Small intestine (tissue), 7 donors: Measurements from ENCODE around the gene CDH22. TPM values are rescaled to one million over a fixed set of nuclear protein-coding genes. Genes with fewer than 3 reads are reported as not detected.
A peak's percentile ranks its signal among the peaks of the same experiment; 100 is the strongest.

Experiments used
- DNase-seq, 2 donors: peaks; one replicate each; pipeline versions ENCODE4 v3.0.0 to v3.0.0-alpha.2; 2013
- FAIRE-seq: peaks from 2 replicates; lab custom pipeline; 2012; peaks lifted over from hg19 to GRCh38; lab: Jason Lieb, UNC
- H3K27ac ChIP-seq, 3 donors: one replicate each; pipeline ENCODE4 v1.5.1; 2013; ENCODE audit warnings: low read length in 2 of 3, mild to moderate bottlenecking in 2 of 3, control low read depth in 1 of 3, inconsistent platforms in 1 of 3, low read depth in 1 of 3, moderate library complexity in 1 of 3
- H3K27me3 ChIP-seq, 3 donors: one replicate each; pipeline ENCODE4 v1.6.1; 2013; ENCODE audit warnings: low read length in 3 of 3, inconsistent platforms in 1 of 3; ENCODE audit not compliant: control insufficient read depth in 3 of 3, insufficient read depth in 3 of 3
- H3K36me3 ChIP-seq, 3 donors: one replicate each; pipeline ENCODE4 v1.6.1; 2013; ENCODE audit warnings: low read length in 3 of 3, inconsistent platforms in 1 of 3, low read depth in 1 of 3, mild to moderate bottlenecking in 1 of 3, moderate library complexity in 1 of 3; ENCODE audit not compliant: control insufficient read depth in 3 of 3, insufficient read depth in 2 of 3
- H3K4me1 ChIP-seq, 3 donors: one replicate each; pipeline ENCODE4 v1.6.1; 2013; ENCODE audit warnings: low read length in 2 of 3, inconsistent platforms in 1 of 3, low read depth in 1 of 3, mild to moderate bottlenecking in 1 of 3, moderate library complexity in 1 of 3; ENCODE audit not compliant: control insufficient read depth in 3 of 3, insufficient read depth in 2 of 3
- H3K4me3 ChIP-seq, 3 donors: one replicate each; pipeline ENCODE4 v1.5.1; 2013; ENCODE audit warnings: low read length in 3 of 3, control low read depth in 1 of 3, inconsistent platforms in 1 of 3, low read depth in 1 of 3, mild to moderate bottlenecking in 1 of 3, moderate library complexity in 1 of 3
- H3K9me3 ChIP-seq, 2 donors: one replicate each; pipeline ENCODE4 v1.6.1; 2013; ENCODE audit warnings: low read depth in 1 of 2, low read length in 1 of 2; ENCODE audit not compliant: control insufficient read depth in 2 of 2, insufficient read depth in 1 of 2
- WGBS, 3 donors: extraction: QIAGEN DNeasy Blood & Tissue Kit; methylation state at CpG; one replicate each; pipeline ENCODE4 v1.1.7; 2013; 5-methylcytosine and 5-hydroxymethylcytosine counted together
- polyA plus RNA-seq, 4 donors: library from polyadenylated mRNA; stranded (reverse) in 3 of 4; unstranded in 1 of 4; fragments of 200-250 nt in 3 of 4; fragments of 120-200 nt in 1 of 4; gene quantifications; one replicate each; pipeline versions ENCODE4 v1.2.1 to v1.2.3, GENCODE V29; 2013
- donor health status: healthy with polysubstance abuse.
- donor health status: control.
- donor health status: control.
- donor health status: Bipolar disorder and iron deficiency.
- donor health status: healthy.

The CDH22 gene
- polyA plus RNA-seq, 4 donors: 0.03 to 0.84 TPM; not detected in 2

DNA sequence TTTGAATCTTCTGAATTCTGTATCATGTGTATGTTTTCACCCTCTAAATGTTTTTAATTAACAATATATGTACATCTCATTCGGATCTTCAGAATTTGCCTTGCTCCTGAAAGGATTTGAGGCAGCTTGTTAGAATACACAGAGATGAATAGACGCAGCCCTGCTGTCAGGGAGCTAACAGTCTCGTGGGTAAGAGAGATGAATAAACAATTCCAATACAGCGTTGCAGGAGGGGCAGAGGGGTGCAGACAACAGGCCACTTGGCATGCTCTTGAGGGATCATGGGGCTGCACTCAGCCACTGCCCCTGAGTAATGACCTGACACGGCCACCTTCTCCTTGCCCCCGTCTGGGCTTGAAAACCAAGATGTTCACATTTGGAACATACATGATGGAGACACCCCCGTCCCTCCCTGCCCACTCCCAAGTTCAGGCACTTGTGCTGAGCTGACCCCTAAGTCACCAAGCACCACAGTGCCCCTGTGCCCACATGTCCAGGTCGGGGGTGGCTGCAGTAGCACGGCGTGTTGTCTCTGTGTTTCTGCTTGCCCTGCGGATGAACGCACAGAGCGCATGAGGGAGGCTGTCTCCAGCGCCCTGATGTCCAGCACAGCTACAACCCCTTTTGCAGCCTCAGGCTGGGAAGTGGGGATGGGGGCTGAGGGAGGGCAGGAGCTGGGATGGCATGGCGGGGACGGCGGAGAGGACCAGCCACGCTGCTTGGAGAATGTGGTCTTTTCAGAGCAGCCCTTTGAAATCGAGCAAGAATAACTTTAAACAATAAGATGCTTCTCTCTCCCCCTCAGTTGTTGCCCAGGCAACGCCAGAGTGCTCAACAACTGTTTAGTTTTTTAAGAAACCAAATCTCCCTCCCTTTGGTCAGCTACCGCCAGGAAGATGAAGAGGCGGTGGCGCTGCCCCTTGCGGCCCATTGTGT is 33.0 kb upstream of the CDH22 start:
- no peak overlapping the region for H3K27ac ChIP-seq
- H3K4me3 ChIP-seq: no peak overlapping the region
- FAIRE-seq (no peak), DNase-seq (no peak)
- peaks cover 0 to 5% (median 0%) of the 10 kb centered on the region in 3 donors for H3K36me3 ChIP-seq
- no peaks in the 10 kb centered on the region for H3K9me3 ChIP-seq
- no peaks in the 10 kb centered on the region for H3K4me1 ChIP-seq
- peaks cover 0 to 36% (median 29%) of the 10 kb centered on the region in 3 donors for H3K27me3 ChIP-seq
- WGBS, 3 donors: 48 to 64% (median 58%) methylated on average over 24 of the region's 24 CpGs

GRCh38 chr20:46339037-46339436 is 30.7 kb upstream of the CDH22 start:
- Histone ChIP-seq H3K27ac (no peak overlapping the region), H3K9me3 (no peaks in the 10 kb centered on the region), H3K36me3 (no peaks in the 10 kb centered on the region), H3K27me3 (peaks cover 0 to 45% (median 31%) of the 10 kb centered on the region in 3 donors), H3K4me3 (no peak overlapping the region), H3K4me1 (no peaks in the 10 kb centered on the region)
- DNase-seq (no peak), FAIRE-seq (no peak)
- 74 to 84% (median 80%) methylated on average over 7 of the region's 7 CpGs for WGBS, 3 donors

DNA sequence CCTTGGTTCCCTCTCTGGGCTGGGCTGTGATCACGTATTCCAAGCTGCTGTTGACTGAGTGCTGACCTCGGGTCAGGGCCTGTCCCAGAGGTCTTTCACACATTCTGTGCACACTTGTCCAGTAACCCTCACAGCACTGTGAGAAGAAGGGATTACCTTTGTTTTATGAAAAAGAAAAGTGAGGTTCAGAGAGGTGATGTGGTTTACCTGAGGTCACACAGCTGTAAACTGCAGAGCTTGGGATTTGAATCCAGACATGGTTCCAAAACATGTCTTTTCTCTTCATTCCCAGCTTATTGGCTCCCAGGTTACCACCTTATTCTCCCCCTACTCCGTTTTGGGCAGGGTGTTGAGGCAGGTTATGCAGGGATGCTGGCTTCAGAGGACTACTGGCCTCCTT is 28.4 kb upstream of the CDH22 start:
- Histone ChIP-seq H3K36me3 (no peaks in the 10 kb centered on the region), H3K27ac (no peak overlapping the region), H3K4me1 (no peaks in the 10 kb centered on the region), H3K4me3 (no peak overlapping the region), H3K9me3 (no peaks in the 10 kb centered on the region), H3K27me3 (peaks cover 0 to 27% (median 26%) of the 10 kb centered on the region in 3 donors)
- WGBS, 3 donors: 26 to 53% (median 38%) methylated on average over 3 of the region's 3 CpGs
- DNase-seq (no peak), FAIRE-seq (no peak)

GRCh38 chr20:46334303-46334904 is 26.1 kb upstream of the CDH22 start:
- FAIRE-seq (no peak), DNase-seq (no peak)
- peaks cover 0 to 19% (median 17%) of the 10 kb centered on the region in 3 donors for H3K27me3 ChIP-seq
- 41 to 64% (median 51%) methylated on average over 9 of the region's 9 CpGs for WGBS, 3 donors
- H3K4me1 ChIP-seq: no peaks in the 10 kb centered on the region
- H3K4me3 ChIP-seq: no peak overlapping the region
- H3K27ac ChIP-seq: no peak overlapping the region
- no peaks in the 10 kb centered on the region for H3K9me3 ChIP-seq
- H3K36me3 ChIP-seq: no peaks in the 10 kb centered on the region

DNA sequence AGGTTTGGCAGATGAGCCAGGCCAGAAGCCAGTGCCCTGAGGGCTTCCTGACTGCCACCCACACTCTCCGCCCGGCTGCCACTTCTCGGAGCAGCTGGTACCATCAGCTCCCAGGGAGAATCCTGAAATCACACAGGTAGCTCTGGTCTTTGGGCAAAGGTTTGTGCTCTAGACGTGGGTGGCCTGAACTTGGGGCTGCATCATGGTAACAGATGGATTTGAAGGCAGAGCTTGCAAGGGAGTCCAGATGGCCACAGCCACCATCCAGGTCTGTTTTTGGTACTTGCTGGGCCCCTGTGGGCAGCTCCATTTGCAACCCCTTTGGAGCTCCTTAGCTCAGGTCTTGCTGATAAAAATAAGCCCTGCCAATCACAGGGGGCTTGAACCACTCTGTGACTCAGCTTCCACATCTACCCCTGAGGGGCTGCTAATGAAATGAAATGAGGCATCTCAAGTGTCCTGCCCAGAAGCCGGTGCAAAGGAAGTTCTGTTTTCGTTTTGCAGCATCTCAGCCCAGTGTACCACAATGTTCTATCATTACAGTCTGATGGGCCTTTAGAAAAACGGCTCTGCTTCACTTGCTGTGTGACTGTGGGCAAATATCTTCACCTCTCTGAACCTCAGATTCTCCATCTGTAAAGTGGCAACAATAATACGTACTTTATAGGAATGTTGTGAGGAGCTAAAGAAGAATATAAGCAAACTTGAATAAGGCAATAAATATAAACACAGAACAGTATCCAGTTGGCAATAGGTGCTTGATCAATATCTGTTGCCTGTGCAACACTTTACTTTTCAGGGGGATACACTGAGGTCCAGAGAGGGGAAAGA is 25.1 kb upstream of the CDH22 start:
- H3K27ac ChIP-seq: no peak overlapping the region
- 62 to 77% (median 64%) methylated on average over 8 of the region's 8 CpGs for WGBS, 3 donors
- FAIRE-seq (no peak), DNase-seq (no peak)
- H3K9me3 ChIP-seq: no peaks in the 10 kb centered on the region
- H3K4me3 ChIP-seq: no peak overlapping the region
- peaks cover 0 to 19% (median 17%) of the 10 kb centered on the region in 3 donors for H3K27me3 ChIP-seq
- H3K36me3 ChIP-seq: no peaks in the 10 kb centered on the region
- H3K4me1 ChIP-seq: no peaks in the 10 kb centered on the region

- FAIRE-seq: no peak
- H3K36me3 ChIP-seq: no peaks in the 10 kb centered on the region
- peaks cover 0 to 19% (median 16%) of the 10 kb centered on the region in 3 donors for H3K27me3 ChIP-seq
- no peak for DNase-seq
- 59 to 68% (median 68%) methylated on average over 12 of the region's 12 CpGs for WGBS, 3 donors
- H3K4me3 ChIP-seq: no peak overlapping the region
- no peaks in the 10 kb centered on the region for H3K9me3 ChIP-seq
- no peak overlapping the region for H3K27ac ChIP-seq
- no peaks in the 10 kb centered on the region for H3K4me1 ChIP-seq
These were observed 24.3 kb upstream of the CDH22 start for GRCh38 chr20:46332373-46333160.

DNA sequence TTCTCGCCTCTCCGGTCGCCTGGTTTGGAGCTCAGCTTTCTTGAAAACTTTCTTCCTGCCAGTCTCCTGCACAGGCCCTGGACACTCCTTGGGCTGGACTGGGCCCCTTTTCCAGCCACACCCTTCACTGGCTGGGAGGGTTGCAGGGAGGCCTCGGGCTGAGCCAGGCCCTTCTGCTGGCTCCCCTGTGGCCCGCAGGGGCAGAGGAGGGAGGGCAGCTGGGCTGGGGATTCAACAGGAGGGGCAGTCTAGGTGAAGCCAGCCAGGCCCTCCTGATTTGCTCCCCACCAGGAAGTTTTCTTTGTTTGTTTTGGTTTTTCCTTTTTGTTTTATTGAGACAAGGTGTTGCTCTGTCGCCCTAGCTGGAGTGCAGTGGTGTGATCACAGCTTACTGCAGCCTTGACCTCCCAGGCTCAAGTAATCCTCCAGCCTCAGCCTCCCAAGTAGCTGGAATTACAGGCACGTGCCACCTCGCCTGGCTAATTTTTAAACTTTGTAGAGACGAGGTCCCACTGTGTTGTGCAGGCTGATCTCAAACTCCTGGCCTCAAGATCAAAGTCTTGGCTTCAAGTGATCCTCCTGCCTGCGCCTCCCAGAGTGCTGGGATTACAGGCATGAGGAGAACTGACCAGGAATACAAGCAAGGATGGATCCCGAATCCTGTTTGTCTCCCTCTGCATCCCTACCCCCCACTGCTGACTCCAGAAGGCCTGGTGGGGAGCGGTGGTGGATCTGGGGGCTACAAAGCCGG is 23.5 kb upstream of the CDH22 start:
- Histone ChIP-seq H3K27me3 (peaks cover 0 to 18% (median 12%) of the 10 kb centered on the region in 3 donors), H3K4me3 (no peak overlapping the region), H3K27ac (no peak overlapping the region), H3K9me3 (no peaks in the 10 kb centered on the region), H3K4me1 (no peaks in the 10 kb centered on the region), H3K36me3 (no peaks in the 10 kb centered on the region)
- 39 to 65% (median 53%) methylated on average over 13 of the region's 13 CpGs for WGBS, 3 donors
- peak in 1 of 2 donors; percentile 27 for DNase-seq
- FAIRE-seq: no peak
